ENCODE measurements around the gene SDK2.

Gene SDK2

DNA sequence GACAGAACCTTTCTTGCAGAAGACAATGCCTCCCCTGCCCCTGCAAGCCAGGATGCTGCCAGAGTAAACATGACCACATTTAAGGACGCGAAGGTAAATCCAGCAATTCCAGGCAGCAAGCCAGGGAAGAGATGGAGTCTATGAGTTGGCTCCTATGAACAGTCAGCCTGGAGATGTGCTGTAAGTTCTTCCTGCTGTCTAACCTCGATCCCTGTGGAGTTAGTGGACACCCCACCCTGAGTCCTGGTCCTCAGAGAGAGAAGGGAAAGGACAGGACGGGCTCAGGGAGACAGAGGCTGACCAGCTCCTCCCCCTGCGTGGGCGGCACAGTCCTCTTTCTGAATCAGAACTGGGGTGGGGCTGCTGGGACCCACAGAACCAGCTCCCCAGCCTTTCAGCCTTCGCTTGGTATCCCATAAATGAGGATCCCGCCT is 357.4 kb downstream of the SDK2 start:
- peak; percentile 50 for DNase-seq

DNA sequence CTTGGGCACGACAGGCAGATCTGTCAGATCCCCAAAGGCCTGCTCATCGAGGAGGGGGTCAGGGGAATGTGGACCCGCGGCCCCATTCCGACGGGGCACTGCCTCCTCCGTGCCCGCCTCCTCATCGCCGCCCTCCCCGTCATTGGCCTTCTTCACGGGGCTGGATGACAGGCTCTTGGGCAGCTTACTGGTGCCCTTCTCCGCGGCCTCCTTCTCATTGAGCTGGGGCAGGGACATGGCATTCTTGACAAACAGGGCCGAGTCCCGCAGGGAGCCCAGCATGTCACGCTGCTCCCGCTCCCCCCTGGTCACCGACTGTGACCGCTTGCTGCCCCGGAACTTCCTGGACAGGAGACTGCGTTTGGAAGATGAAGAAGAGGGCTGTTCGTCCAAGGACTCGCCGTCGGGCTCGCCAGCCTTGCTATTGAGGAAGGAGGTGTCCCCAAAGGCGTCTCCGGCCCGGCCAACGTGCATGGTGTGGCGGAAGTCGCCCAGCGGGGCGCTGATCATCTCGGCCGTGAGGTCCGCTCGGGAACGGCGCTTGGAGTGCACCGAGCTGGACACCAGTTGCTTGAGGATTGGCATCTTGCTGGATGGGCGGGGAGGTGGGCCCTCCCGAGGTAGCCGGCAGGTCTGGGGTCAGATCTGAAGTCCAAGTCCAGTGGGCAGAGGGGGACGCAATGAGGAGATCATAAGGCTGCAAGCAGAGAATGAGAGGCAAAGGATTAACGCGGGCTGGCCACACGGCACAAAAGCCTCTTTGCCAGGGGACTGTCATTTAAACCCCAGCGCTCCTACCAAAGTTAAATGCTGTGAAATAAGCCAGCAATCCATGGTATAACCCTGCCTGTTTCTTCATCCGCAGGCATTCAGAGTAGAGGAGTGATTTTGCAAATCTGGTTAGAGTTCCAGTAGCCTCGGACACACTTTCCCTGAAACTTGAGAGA is 358.1 kb downstream of the SDK2 start:
- DNase-seq, result no peak

DNA sequence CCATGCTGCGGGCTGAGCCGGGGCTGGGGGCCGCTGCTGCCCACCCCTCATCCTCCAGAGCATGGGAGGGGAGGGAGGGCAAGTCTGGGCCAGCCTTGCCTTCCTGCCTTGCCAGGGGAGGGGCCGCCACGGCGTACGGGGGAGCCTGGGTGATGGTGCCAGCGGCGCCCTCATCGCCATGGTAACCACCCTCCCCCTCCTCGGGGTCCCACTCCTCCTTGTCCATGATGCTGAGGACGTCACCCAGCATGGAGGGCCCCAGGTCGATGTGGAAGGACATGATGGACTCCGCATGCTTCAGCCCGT is 358.7 kb downstream of the SDK2 start:
- DNase-seq, result no peak

DNA sequence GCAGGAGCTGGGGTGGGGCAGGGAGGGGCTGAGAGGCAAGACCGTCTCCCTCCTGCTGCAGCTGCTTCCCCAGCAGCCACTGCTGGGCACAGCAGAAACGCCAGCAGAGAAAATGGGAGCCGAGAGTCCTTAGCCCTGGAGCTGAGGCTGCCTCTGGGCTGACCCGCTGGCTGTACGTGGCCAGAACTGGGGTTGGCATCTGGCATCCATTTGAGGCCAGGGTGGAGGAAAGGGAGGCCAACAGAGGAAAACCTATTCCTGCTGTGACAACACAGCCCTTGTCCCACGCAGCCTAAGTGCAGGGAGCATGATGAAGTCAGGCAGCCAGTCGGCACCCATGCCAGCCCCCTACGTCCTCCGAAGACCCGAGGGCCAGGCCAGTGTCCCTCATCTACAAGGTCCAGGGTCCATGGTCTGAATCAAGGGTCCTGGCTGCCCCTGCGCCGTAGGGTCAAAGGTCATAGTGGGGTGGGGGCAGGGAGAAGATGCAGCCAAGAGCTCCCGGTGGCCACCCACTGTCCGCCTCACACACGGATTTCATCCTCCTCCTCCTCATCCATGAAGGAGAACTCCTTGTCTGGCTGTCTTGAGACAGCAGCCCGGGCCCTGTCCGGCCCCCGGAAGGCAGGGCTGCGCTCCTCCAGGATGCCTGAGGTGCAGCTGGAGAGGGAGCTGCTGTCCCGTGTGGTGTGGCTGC is 359.2 kb downstream of the SDK2 start:
- no peak for DNase-seq
